Adrenal gland (tissue), 12 donors: ENCODE results near the gene GJD4. TPM values are rescaled to one million over a fixed set of nuclear protein-coding genes. Genes with fewer than 3 reads are reported as not detected.
A peak's percentile ranks its signal among the peaks of the same experiment; 100 is the strongest.

Source experiments
- DNase-seq, 7 donors: peaks; one replicate each; pipeline ENCODE4 v3.0.0-alpha.2; 2019 to 2020
- H3K27ac ChIP-seq, 5 donors: fragments of 200-600 bp; sonication (generic) in 4 of 5; 1 replicate in 3 of 5; 2 replicates in 2 of 5; pipeline versions ENCODE4 v1.5.1 to v1.8.0; 2016 to 2020; ENCODE audit warnings: mild to moderate bottlenecking in 1 of 5
- H3K27me3 ChIP-seq: fragments of 200-600 bp; 2 replicates; pipeline ENCODE4 v1.8.0; 2021
- H3K36me3 ChIP-seq, 2 donors: fragments of 200-600 bp; replicated peaks in 1 of 2; 1 replicate in 1 of 2; 2 replicates in 1 of 2; pipeline versions ENCODE4 v1.5.1 to v1.8.0; 2018 to 2022
- H3K4me1 ChIP-seq, 2 donors: fragments of 200-600 bp; replicated peaks in 1 of 2; 1 replicate in 1 of 2; 2 replicates in 1 of 2; pipeline versions ENCODE4 v1.5.1 to v1.8.0; 2018 to 2021
- H3K4me3 ChIP-seq, 4 donors: fragments of 200-600 bp; sonication (generic) in 3 of 4; one replicate each; pipeline ENCODE4 v1.5.1; 2016 to 2018
- H3K9me3 ChIP-seq, 3 donors: fragments of 200-600 bp; sonication (generic) in 1 of 3; replicated peaks in 1 of 3; 1 replicate in 2 of 3; 2 replicates in 1 of 3; pipeline versions ENCODE4 v1.5.1 to v1.8.0; 2016 to 2021
- POLR2A ChIP-seq, 2 donors: fragments of 450-650 bp; IDR thresholded peaks; one replicate each; pipeline ENCODE4 v1.6.1; 2017; ENCODE audit warnings: antibody characterized with exemption in 2 of 2, mild to moderate bottlenecking in 2 of 2, moderate library complexity in 1 of 2
- WGBS, 4 donors: extraction: QIAGEN DNeasy Blood & Tissue Kit in 2 of 4; methylation state at CpG; one replicate each; pipeline versions ENCODE4 v1.1.5 to v1.1.7; 2013 to 2017; 5-methylcytosine and 5-hydroxymethylcytosine counted together
- intact Hi-C, 2 donors: fragments of 100-400 bp; cut with DNase I; formaldehyde crosslinking; loops; one replicate each; pipeline versions ENCODE4 v1.14.1 to v1.15.0; 2022 to 2023
- polyA plus RNA-seq, 3 donors: library from polyadenylated mRNA; stranded (reverse); fragments of 200-250 nt in 2 of 3; fragments of 350-450 nt in 1 of 3; fragmentation: Illumina TruSeq in 1 of 3; extraction: RNeasy Lipid Tissue Mini Kit (QIAGEN cat#74804) in 1 of 3; gene quantifications; one replicate each; pipeline ENCODE4 v1.2.3, GENCODE V29; 2013 to 2014
- total RNA-seq, 9 donors: library from RNA; depleted of rRNA in 4 of 9; stranded (reverse); fragments of >200 nt in 4 of 9; fragments of 120-200 nt in 1 of 9; fragmentation: NEBNext Ultra II Directional in 1 of 9; extraction: Animal tissue kit (Norgen Biotek cat#: 25700) in 1 of 9; gene quantifications; one replicate each; pipeline versions ENCODE4 v1.1.0 to v1.2.4, GENCODE V29; 2013 to 2023
- TF ChIP-seq, protein P1 (sequence below), 6 experiments: fragments of 450-650 bp in 4 of 6; fragments of 200-600 bp in 2 of 6; sonication (generic) in 1 of 6; IDR thresholded peaks; 1 replicate in 5 of 6; 2 replicates in 1 of 6; pipeline versions ENCODE4 v1.5.1 to v1.8.0; 2016 to 2021; ENCODE audit warnings: antibody characterized with exemption in 6 of 6, mild to moderate bottlenecking in 2 of 6, moderate library complexity in 1 of 6
- donor health status: healthy with polysubstance abuse.
- donor health status: Bipolar disorder and iron deficiency.
- donor health status: DM: yes; HTN: yes; CAD: no.
- donor health status: DM: no; HTN: no; CAD: no.
- donor health status: DM: no; HTN: no; CAD: no.
- donor health status: DM: yes; HTN: yes; CAD: no.

GJD4 gene
- total and polyA plus RNA-seq, 12 donors, result not detected

DNA sequence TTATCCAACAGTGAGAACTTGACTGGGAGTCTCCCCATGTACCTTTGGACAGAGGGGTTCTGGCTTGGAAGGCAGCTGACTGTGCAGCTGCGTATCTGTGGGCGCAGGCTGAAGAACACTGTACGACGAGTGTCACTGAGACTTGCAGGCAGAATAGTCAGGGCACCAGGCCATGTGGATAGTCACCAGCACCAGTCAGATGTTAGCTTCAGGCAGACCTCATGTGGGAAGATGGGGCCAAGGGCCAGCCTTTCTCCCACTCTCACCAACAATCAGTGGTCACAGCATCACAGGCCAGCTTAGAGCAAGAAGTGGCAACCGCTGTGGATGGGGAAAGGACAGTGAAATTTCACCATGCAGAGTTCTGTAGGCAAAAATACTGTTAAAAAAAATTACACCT lies 43.4 kb upstream of the GJD4 start:
- Histone ChIP-seq H3K9me3 (no peaks in the 10 kb centered on the region), H3K4me1 (peaks cover 4 to 16% of the 10 kb centered on the region in 2 donors), H3K27ac (no peak overlapping the region), H3K36me3 (peaks cover 0 to 8% of the 10 kb centered on the region in 2 donors), H3K4me3 (no peak overlapping the region), H3K27me3 (no peaks in the 10 kb centered on the region)
- intact Hi-C loops, result loop anchor here in 1 of 2 donors (10.0 kb wide), 1 partner anchor 447 kb away; no protein-coding TSS in a partner anchor
- WGBS, 4 donors, result 93 to 97% (median 94%) methylated on average over 5 of the region's 5 CpGs
- no peak for DNase-seq
- TF ChIP-seq, protein P1, sequence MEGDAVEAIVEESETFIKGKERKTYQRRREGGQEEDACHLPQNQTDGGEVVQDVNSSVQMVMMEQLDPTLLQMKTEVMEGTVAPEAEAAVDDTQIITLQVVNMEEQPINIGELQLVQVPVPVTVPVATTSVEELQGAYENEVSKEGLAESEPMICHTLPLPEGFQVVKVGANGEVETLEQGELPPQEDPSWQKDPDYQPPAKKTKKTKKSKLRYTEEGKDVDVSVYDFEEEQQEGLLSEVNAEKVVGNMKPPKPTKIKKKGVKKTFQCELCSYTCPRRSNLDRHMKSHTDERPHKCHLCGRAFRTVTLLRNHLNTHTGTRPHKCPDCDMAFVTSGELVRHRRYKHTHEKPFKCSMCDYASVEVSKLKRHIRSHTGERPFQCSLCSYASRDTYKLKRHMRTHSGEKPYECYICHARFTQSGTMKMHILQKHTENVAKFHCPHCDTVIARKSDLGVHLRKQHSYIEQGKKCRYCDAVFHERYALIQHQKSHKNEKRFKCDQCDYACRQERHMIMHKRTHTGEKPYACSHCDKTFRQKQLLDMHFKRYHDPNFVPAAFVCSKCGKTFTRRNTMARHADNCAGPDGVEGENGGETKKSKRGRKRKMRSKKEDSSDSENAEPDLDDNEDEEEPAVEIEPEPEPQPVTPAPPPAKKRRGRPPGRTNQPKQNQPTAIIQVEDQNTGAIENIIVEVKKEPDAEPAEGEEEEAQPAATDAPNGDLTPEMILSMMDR (IDR thresholded peaks at IDR 0.05), result no peak
- no peak for TF ChIP-seq POLR2A (IDR thresholded peaks at IDR 0.05)

DNA sequence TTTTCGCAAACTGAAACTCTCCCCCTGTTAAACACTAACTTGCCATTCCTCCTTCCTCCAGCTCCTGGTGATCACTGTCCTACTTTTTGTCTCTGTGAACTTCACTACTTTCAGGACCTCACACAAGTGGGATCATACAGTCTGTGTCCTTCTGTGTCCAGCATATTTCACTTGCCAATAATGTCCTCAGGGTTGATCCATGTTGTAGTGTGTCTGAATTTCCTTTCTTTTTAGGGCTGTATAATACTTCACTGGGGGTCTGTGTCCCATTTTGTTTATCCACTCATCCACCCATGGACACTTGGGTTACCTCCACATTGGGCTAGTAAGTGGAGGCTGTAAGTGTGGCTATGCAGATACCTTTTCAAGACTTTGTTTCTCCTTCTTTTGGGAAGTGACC lies 42.7 kb upstream of the GJD4 start:
- Histone ChIP-seq H3K27me3 (no peaks in the 10 kb centered on the region), H3K36me3 (peaks cover 0 to 9% of the 10 kb centered on the region in 2 donors), H3K4me1 (peaks cover 4 to 16% of the 10 kb centered on the region in 2 donors), H3K4me3 (no peak overlapping the region), H3K9me3 (no peaks in the 10 kb centered on the region), H3K27ac (no peak overlapping the region)
- TF ChIP-seq POLR2A (IDR thresholded peaks at IDR 0.05), result no peak
- TF ChIP-seq, protein P1 (IDR thresholded peaks at IDR 0.05), result no peak
- no peak for DNase-seq
- 96 to 100% (median 100%) methylated on average over 1 of the region's 1 CpG for WGBS, 4 donors
- intact Hi-C loops, result loop anchor here in 1 of 2 donors (10.0 kb wide), 1 partner anchor 448 kb away; no protein-coding TSS in a partner anchor

DNA sequence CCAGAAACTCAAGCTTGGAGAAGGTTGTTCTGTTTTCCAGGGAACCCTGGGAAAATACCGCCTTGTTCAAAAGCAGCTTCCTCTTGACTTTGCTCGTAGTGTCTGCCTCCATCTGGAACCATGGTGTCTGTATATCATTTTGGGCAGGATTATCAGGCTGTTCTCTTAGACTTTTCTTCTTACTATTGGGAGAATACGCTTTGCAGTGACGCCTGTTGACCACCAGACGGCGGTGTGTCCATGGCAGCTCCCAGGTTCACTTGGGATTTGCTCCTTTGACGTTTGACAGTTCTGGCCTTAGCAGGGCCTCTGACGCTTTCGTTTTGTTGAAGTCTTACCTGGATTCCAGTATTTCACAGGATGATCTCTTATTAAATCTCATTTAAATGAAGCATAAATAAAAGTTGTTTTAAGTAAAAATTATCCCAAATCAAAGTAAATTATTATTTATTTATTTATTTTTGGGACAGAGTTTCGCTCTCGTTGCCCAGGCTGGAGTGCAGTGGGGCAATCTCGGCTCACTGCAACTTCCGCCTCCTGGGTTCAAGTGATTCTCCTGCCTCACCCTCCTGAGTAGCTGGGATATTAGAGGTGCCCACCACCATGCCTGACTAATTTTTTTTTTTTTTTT lies 41.8 kb upstream of the GJD4 start:
- H3K27me3 ChIP-seq, result no peaks in the 10 kb centered on the region
- no peaks in the 10 kb centered on the region for H3K9me3 ChIP-seq
- peaks cover 4 to 16% of the 10 kb centered on the region in 2 donors for H3K4me1 ChIP-seq
- TF ChIP-seq, protein P1 (IDR thresholded peaks at IDR 0.05), result peak; percentile 79 to 98 (median 92)
- TF ChIP-seq POLR2A (IDR thresholded peaks at IDR 0.05), result no peak
- no peak overlapping the region for H3K27ac ChIP-seq
- peak in 6 of 7 donors; percentile 36 to 79 (median 62) for DNase-seq
- peaks cover 0 to 15% of the 10 kb centered on the region in 2 donors for H3K36me3 ChIP-seq
- 41 to 48% (median 47%) methylated on average over 13 of the region's 13 CpGs for WGBS, 4 donors
- intact Hi-C loops, result loop anchor here in 1 of 2 donors (10.0 kb wide), 1 partner anchor 449 kb away; no protein-coding TSS in a partner anchor
- H3K4me3 ChIP-seq, result no peak overlapping the region

DNA sequence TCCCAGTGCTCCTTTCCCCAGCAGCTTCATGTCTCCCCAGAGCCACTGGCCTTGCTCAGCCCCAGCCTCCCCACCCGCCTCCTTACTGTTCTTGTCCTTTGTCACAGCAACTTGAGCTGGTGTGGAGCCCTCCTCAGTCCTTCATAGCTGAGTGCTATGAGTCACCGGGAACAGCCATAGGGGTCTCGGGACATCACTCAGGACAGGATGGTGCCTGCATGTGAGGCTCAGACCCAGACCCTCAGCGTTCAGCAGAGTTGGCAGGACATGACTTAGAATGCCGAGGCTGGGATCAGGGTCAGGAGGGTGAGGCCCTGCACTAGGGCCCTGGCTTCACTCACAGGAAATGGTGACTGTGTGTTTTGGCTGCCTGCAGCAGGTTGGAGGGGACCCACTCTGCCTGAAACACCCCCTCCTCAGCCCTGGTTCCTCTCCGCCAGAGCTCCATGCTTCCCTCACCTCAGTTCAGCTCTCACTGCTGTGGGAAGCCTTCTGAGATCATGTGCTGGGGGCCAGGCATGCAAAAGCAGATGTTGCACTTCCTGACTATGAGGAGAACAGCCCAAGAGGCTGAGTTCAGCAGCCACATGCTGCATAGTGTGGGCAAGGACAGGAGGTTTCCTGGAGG lies 40.7 kb upstream of the GJD4 start:
- H3K4me1 ChIP-seq, result peaks cover 4 to 16% of the 10 kb centered on the region in 2 donors
- DNase-seq, result peak in 6 of 7 donors; percentile 24 to 30 (median 26)
- H3K27me3 ChIP-seq, result no peaks in the 10 kb centered on the region
- no peak overlapping the region for H3K4me3 ChIP-seq
- peak overlapping the region in 2 of 5 donors; percentile 17 to 60 for H3K27ac ChIP-seq
- TF ChIP-seq, protein P1 (IDR thresholded peaks at IDR 0.05), result no peak
- no peak for TF ChIP-seq POLR2A (IDR thresholded peaks at IDR 0.05)
- intact Hi-C loops, result loop anchor here in 1 of 2 donors (10.0 kb wide), 1 partner anchor 450 kb away; no protein-coding TSS in a partner anchor
- H3K36me3 ChIP-seq, result peaks cover 0 to 25% of the 10 kb centered on the region in 2 donors
- no peaks in the 10 kb centered on the region for H3K9me3 ChIP-seq
- 49 to 64% (median 59%) methylated on average over 4 to 6 of the region's 6 CpGs for WGBS, 4 donors
